H1 (cell line): ENCODE measurements around the gene DYRK1A. TPM values are rescaled to one million over a fixed set of nuclear protein-coding genes. Genes with fewer than 3 reads are reported as not detected.

Source experiments
- CTCF ChIA-PET: fragments of 300-600 bp; sonication (Branson Sonifier 250); formaldehyde crosslinking; loops from one replicate; lab custom pipeline; 2021; ENCODE audit not compliant: partially characterized antibody; lab: Charles Lee
- POLR2A ChIA-PET: fragments of 300-600 bp; sonication (Branson Sonifier 250); formaldehyde crosslinking; loops from one replicate; lab custom pipeline; 2021; ENCODE audit warnings: inconsistent platforms; ENCODE audit not compliant: partially characterized antibody; lab: Charles Lee
- DNase-seq, 2 experiments: peaks; one replicate each; pipeline versions ENCODE4 v3.0.0 to v3.0.0-alpha.2; 2010 to 2022; ENCODE audit warnings: low spot score in 2 of 2, low read depth in 1 of 2, mixed read lengths in 1 of 2
- FAIRE-seq: peaks from 2 replicates; lab custom pipeline; 2011; peaks lifted over from hg19 to GRCh38; lab: Jason Lieb, UNC
- H2AFZ ChIP-seq: 2 replicates; pipeline ENCODE4 v1.8.1; 2012; ENCODE audit warnings: low read length, inconsistent platforms
- H2AK5ac ChIP-seq: 2 replicates; pipeline ENCODE4 v1.6.1; 2013; ENCODE audit warnings: low read depth, low read length
- H2BK120ac ChIP-seq: replicated peaks from 2 replicates; pipeline ENCODE3; 2013; ENCODE audit warnings: low read depth, low read length, inconsistent platforms
- H2BK12ac ChIP-seq: 2 replicates; pipeline ENCODE4 v1.6.1; 2013; ENCODE audit warnings: low read depth, low read length
- H2BK15ac ChIP-seq: 2 replicates; pipeline ENCODE4 v1.6.1; 2013; ENCODE audit warnings: low read length
- H2BK20ac ChIP-seq: 2 replicates; pipeline ENCODE4 v1.6.1; 2013; ENCODE audit warnings: low read length
- H2BK5ac ChIP-seq: 2 replicates; pipeline ENCODE4 v1.6.1; 2013; ENCODE audit warnings: low read depth, low read length
- H3K14ac ChIP-seq: 2 replicates; pipeline ENCODE4 v1.6.1; 2013; ENCODE audit warnings: inconsistent platforms; ENCODE audit not compliant: insufficient read length
- H3K18ac ChIP-seq: 2 replicates; pipeline ENCODE4 v1.6.1; 2013; ENCODE audit warnings: low read length; ENCODE audit errors: extremely low read depth
- H3K23ac ChIP-seq: 2 replicates; pipeline ENCODE4 v1.6.1; 2013; ENCODE audit warnings: inconsistent platforms; ENCODE audit not compliant: insufficient read length
- H3K23me2 ChIP-seq: 2 replicates; pipeline ENCODE4 v1.6.1; 2013; ENCODE audit warnings: low read depth, low read length
- H3K27ac ChIP-seq: 2 replicates; pipeline ENCODE4 v1.6.1; 2011; ENCODE audit warnings: low read depth, low read length, inconsistent platforms
- H3K27me3 ChIP-seq, 4 experiments: replicated peaks in 1 of 4; 1 replicate in 1 of 4; 2 replicates in 3 of 4; pipeline versions ENCODE4 v1.6.1 to v1.8.1; 2011 to 2013; ENCODE audit warnings: low read length in 3 of 4, mild to moderate bottlenecking in 3 of 4, inconsistent platforms in 2 of 4, mixed read lengths in 2 of 4, moderate library complexity in 1 of 4; ENCODE audit not compliant: control insufficient read depth in 3 of 4, insufficient read depth in 3 of 4; ENCODE audit errors: extremely low read depth in 1 of 4
- H3K36me3 ChIP-seq, 4 experiments: 2 replicates each; pipeline versions ENCODE4 v1.6.1 to v1.8.1; 2011 to 2013; ENCODE audit warnings: mild to moderate bottlenecking in 4 of 4, low read length in 3 of 4, moderate library complexity in 2 of 4, control low read depth in 1 of 4, inconsistent platforms in 1 of 4; ENCODE audit not compliant: insufficient read depth in 4 of 4, control insufficient read depth in 2 of 4
- H3K4ac ChIP-seq: replicated peaks from 2 replicates; pipeline ENCODE3; 2013; ENCODE audit warnings: low read length, low read depth, mixed read lengths, inconsistent platforms; ENCODE audit not compliant: insufficient read length
- H3K4me1 ChIP-seq, 4 experiments: replicated peaks in 1 of 4; 1 replicate in 1 of 4; 2 replicates in 3 of 4; pipeline versions ENCODE4 v1.6.1 to v1.8.1; 2011 to 2013; ENCODE audit warnings: low read length in 3 of 4, inconsistent platforms in 2 of 4, mixed read lengths in 1 of 4; ENCODE audit not compliant: insufficient read depth in 4 of 4, control insufficient read depth in 3 of 4
- H3K4me2 ChIP-seq, 2 experiments: 2 replicates each; pipeline versions ENCODE4 v1.6.1 to v1.8.1; 2011 to 2013; ENCODE audit warnings: low read depth in 2 of 2, low read length in 2 of 2, control low read depth in 1 of 2, inconsistent platforms in 1 of 2, mild to moderate bottlenecking in 1 of 2; ENCODE audit not compliant: insufficient read depth in 1 of 2
- H3K4me3 ChIP-seq, 4 experiments: fragments of 200-600, 300-600 bp in 1 of 4; sonication (generic), shearing (Covaris generic), sonication (Bioruptor Twin) in 1 of 4; 2 replicates each; pipeline versions ENCODE4 v1.5.1 to v1.8.1; 2011 to 2016; ENCODE audit warnings: low read length in 4 of 4, low read depth in 3 of 4, control low read depth in 2 of 4, inconsistent platforms in 2 of 4, mild to moderate bottlenecking in 2 of 4, mixed read lengths in 1 of 4, moderate library complexity in 1 of 4; ENCODE audit not compliant: insufficient read depth in 2 of 4; ENCODE audit errors: extremely low read depth in 1 of 4
- H3K56ac ChIP-seq: replicated peaks from 2 replicates; pipeline ENCODE3; 2013; ENCODE audit warnings: low read depth, mild to moderate bottlenecking, mixed read lengths, low read length, inconsistent platforms; ENCODE audit not compliant: insufficient read length
- H3K79me1 ChIP-seq: 2 replicates; pipeline ENCODE4 v1.6.1; 2013; ENCODE audit warnings: low read depth, low read length, control low read depth
- H3K79me2 ChIP-seq, 2 experiments: 2 replicates each; pipeline versions ENCODE4 v1.6.1 to v1.8.1; 2012 to 2013; ENCODE audit warnings: low read length in 2 of 2, mild to moderate bottlenecking in 2 of 2, inconsistent platforms in 1 of 2; ENCODE audit not compliant: insufficient read depth in 2 of 2, control insufficient read depth in 1 of 2
- H3K9ac ChIP-seq, 4 experiments: replicated peaks in 1 of 4; 1 replicate in 1 of 4; 2 replicates in 3 of 4; pipeline versions ENCODE4 v1.6.1 to v1.8.1; 2011 to 2013; ENCODE audit warnings: low read depth in 3 of 4, low read length in 3 of 4, control low read depth in 2 of 4, mild to moderate bottlenecking in 2 of 4, moderate library complexity in 2 of 4, inconsistent platforms in 1 of 4; ENCODE audit errors: extremely low read depth in 1 of 4
- H3K9me3 ChIP-seq, 2 experiments: 2 replicates each; pipeline versions ENCODE4 v1.6.1 to v1.8.1; 2012 to 2013; ENCODE audit warnings: mild to moderate bottlenecking in 2 of 2, moderate library complexity in 2 of 2, control low read depth in 1 of 2, inconsistent platforms in 1 of 2, low read depth in 1 of 2, low read length in 1 of 2, mixed read lengths in 1 of 2; ENCODE audit not compliant: insufficient read depth in 2 of 2
- H4K20me1 ChIP-seq, 2 experiments: replicated peaks in 1 of 2; 2 replicates each; pipeline versions ENCODE3 to v1.8.1; 2011 to 2013; ENCODE audit warnings: inconsistent platforms in 2 of 2, low read length in 2 of 2, mild to moderate bottlenecking in 1 of 2; ENCODE audit not compliant: insufficient read depth in 2 of 2, control insufficient read depth in 1 of 2
- H4K5ac ChIP-seq: 2 replicates; pipeline ENCODE4 v1.6.1; 2013; ENCODE audit warnings: low read length, low read depth, mixed read lengths, inconsistent platforms; ENCODE audit not compliant: insufficient read length
- H4K8ac ChIP-seq: 2 replicates; pipeline ENCODE4 v1.8.0; 2013; ENCODE audit warnings: mild to moderate bottlenecking, moderate library complexity, low read length, inconsistent platforms; ENCODE audit not compliant: insufficient read depth; ENCODE audit errors: extremely low read depth
- H4K91ac ChIP-seq: replicated peaks from 2 replicates; pipeline ENCODE3; 2013; ENCODE audit warnings: low read length, mixed read lengths, inconsistent platforms; ENCODE audit not compliant: insufficient read length
- BACH1 ChIP-seq: IDR thresholded peaks from 2 replicates; pipeline ENCODE4 v1.6.1; 2012; ENCODE audit warnings: low read length, improper control_type of control experiment
- CEBPB ChIP-seq: IDR thresholded peaks from 2 replicates; pipeline ENCODE4 v1.6.1; 2012; ENCODE audit warnings: low read depth, low read length
- CTBP2 ChIP-seq: IDR thresholded peaks from 2 replicates; pipeline ENCODE4 v1.7.0; 2011; ENCODE audit warnings: borderline replicate concordance, mild to moderate bottlenecking, moderate library complexity, mixed read lengths, low read length; ENCODE audit not compliant: insufficient read depth, insufficient read length
- KDM1A ChIP-seq: fragments of 200-600, 300-600 bp; sonication (generic); IDR thresholded peaks from 2 replicates; pipeline ENCODE4 v1.7.1; 2016; ENCODE audit warnings: mild to moderate bottlenecking, low read length, borderline replicate concordance
- KDM4A ChIP-seq: IDR thresholded peaks from one replicate; pipeline ENCODE4 v1.7.1; 2012; ENCODE audit warnings: low read depth, mild to moderate bottlenecking, moderate library complexity, low read length, inconsistent platforms; ENCODE audit not compliant: severe bottlenecking
- RAD21 ChIP-seq, 2 experiments: IDR thresholded peaks in 1 of 2; conservative IDR thresholded peaks in 1 of 2; 2 replicates each; pipeline ENCODE4 v1.6.1; 2011; ENCODE audit warnings: low read depth in 2 of 2, low read length in 2 of 2, improper control_type of control experiment in 1 of 2, inconsistent platforms in 1 of 2, mild to moderate bottlenecking in 1 of 2, moderate library complexity in 1 of 2
- SIN3A ChIP-seq, 2 experiments: IDR thresholded peaks in 1 of 2; conservative IDR thresholded peaks in 1 of 2; 2 replicates each; pipeline ENCODE4 v1.6.1; 2011 to 2012; ENCODE audit warnings: low read length in 2 of 2, improper control_type of control experiment in 1 of 2, low read depth in 1 of 2, mild to moderate bottlenecking in 1 of 2
- SIX5 ChIP-seq: IDR thresholded peaks from 2 replicates; pipeline ENCODE4 v1.6.1; 2011; ENCODE audit warnings: mild to moderate bottlenecking, low read depth, low read length
- SP2 ChIP-seq: IDR thresholded peaks from 2 replicates; pipeline ENCODE4 v1.6.1; 2012; ENCODE audit warnings: mild to moderate bottlenecking, low read length, inconsistent platforms
- TBP ChIP-seq: IDR thresholded peaks from 2 replicates; pipeline ENCODE4 v1.6.1; 2011; ENCODE audit warnings: low read depth, low read length, improper control_type of control experiment
- WGBS, 2 experiments: shearing (Covaris generic) in 1 of 2; methylation state at CpG; one replicate each; pipeline versions ENCODE4 v1.1.6 to v1.1.7; 2013 to 2015; ENCODE audit warnings: low lambda C conversion rate in 2 of 2, mixed read lengths in 2 of 2, inconsistent platforms in 1 of 2, low coverage in 1 of 2, missing lambda C conversion rate in 1 of 2; ENCODE audit not compliant: insufficient replicate concordance in 2 of 2, insufficient coverage in 1 of 2, insufficient read length in 1 of 2; ENCODE audit errors: extremely low coverage in 1 of 2, missing lambda C conversion rate in 1 of 2; 5-methylcytosine and 5-hydroxymethylcytosine counted together
- polyA plus RNA-seq, 7 experiments: library from polyadenylated mRNA; depleted of rRNA in 3 of 7; stranded (reverse) in 5 of 7; unstranded in 2 of 7; fragments of >200 nt in 5 of 7; fragments of 200-250 nt in 2 of 7; gene quantifications; 1 replicate in 5 of 7; 2 replicates in 1 of 7; 4 replicates in 1 of 7; pipeline versions ENCODE4 v1.2.1 to v1.2.3, GENCODE V29; 2011 to 2013; ENCODE audit warnings: missing spikeins in 2 of 7, mixed read lengths in 2 of 7
- total RNA-seq: library from RNA; stranded (reverse); fragmentation: NEBNext Ultra II Directional; extraction: Animal tissue kit (Norgen Biotek cat#: 25700); gene quantifications from 2 replicates; pipeline ENCODE4 v1.2.1, GENCODE V29; 2021
- TF ChIP-seq, protein P1 (sequence below), 3 experiments: IDR thresholded peaks; 1 replicate in 2 of 3; 2 replicates in 1 of 3; pipeline versions ENCODE4 v1.5.1 to v1.6.1; 2011; ENCODE audit warnings: low read length in 3 of 3, mild to moderate bottlenecking in 3 of 3, inconsistent platforms in 2 of 3, low read depth in 1 of 3, moderate library complexity in 1 of 3; ENCODE audit not compliant: insufficient read depth in 1 of 3; ENCODE audit errors: control extremely low read depth in 1 of 3

DYRK1A gene
- total and polyA plus RNA-seq, 2 of the 8 experiments (the other 6 are each of a cell fraction or from before 2014, with no cell fraction given): 61.1 to 62.2 TPM

- no peak overlapping the region for H2BK5ac ChIP-seq
- H3K36me3 ChIP-seq: peaks cover 0 to 3% (median 0%) of the 10 kb centered on the region in 4 experiments; a peak in 2 of 8 replicates
- no peak overlapping the region for H3K27ac ChIP-seq
- H3K27me3 ChIP-seq: no peaks in the 10 kb centered on the region
- peaks cover 80 to 100% of the 10 kb centered on the region in 2 experiments for H3K79me2 ChIP-seq
- H3K4me1 ChIP-seq: peaks cover 5 to 14% (median 7%) of the 10 kb centered on the region in 4 experiments
- no peak overlapping the region for H2BK20ac ChIP-seq
- no peak overlapping the region for H4K5ac ChIP-seq
- WGBS, 2 experiments: 90% methylated on average over 6 of the region's 6 CpGs; no CpG with 5 or more reads in 1 of the 2 experiments
- H3K23ac ChIP-seq: no peak overlapping the region
- FAIRE-seq (no peak), DNase-seq (no peak)
- H2BK120ac ChIP-seq: no peak overlapping the region
- H2AFZ ChIP-seq: no peak overlapping the region
- peaks cover 37 to 59% of the 10 kb centered on the region in 2 experiments for H4K20me1 ChIP-seq
- H2AK5ac ChIP-seq: no peak overlapping the region
- 0 out of 4 replicates have a peak, but pooled peaks cover 0 to 1% of the 10 kb centered on the region in 2 experiments for H3K9me3 ChIP-seq
- no peak overlapping the region for H3K4me2 ChIP-seq
- no peak overlapping the region for H3K56ac ChIP-seq
- H3K14ac ChIP-seq: no peak overlapping the region
- ChIA-PET CTCF (interaction anchor here (0.5 to 1.6 kb wide), 3 partner anchors 10 to 20 kb away, joined by 3 to 5 read pairs (median 3); no protein-coding TSS in a partner anchor), POLR2A (no interaction called here)
- no peak overlapping the region for H2BK12ac ChIP-seq
- H3K23me2 ChIP-seq: no peaks in the 10 kb centered on the region; the same call in 1 of the 2 replicates
- H3K4me3 ChIP-seq: no peak overlapping the region
- no peak overlapping the region for H2BK15ac ChIP-seq
- no peak overlapping the region for H4K8ac ChIP-seq
- H3K18ac ChIP-seq: no peak overlapping the region
- no peak overlapping the region for H4K91ac ChIP-seq
- no peak overlapping the region for H3K9ac ChIP-seq
- H3K4ac ChIP-seq: no peak overlapping the region
- H3K79me1 ChIP-seq: peaks cover 16% of the 10 kb centered on the region
- no peak for TF ChIP-seq KDM1A
- TF ChIP-seq CTBP2: no peak
- no peak for TF ChIP-seq KDM4A
- TF ChIP-seq, protein P1, sequence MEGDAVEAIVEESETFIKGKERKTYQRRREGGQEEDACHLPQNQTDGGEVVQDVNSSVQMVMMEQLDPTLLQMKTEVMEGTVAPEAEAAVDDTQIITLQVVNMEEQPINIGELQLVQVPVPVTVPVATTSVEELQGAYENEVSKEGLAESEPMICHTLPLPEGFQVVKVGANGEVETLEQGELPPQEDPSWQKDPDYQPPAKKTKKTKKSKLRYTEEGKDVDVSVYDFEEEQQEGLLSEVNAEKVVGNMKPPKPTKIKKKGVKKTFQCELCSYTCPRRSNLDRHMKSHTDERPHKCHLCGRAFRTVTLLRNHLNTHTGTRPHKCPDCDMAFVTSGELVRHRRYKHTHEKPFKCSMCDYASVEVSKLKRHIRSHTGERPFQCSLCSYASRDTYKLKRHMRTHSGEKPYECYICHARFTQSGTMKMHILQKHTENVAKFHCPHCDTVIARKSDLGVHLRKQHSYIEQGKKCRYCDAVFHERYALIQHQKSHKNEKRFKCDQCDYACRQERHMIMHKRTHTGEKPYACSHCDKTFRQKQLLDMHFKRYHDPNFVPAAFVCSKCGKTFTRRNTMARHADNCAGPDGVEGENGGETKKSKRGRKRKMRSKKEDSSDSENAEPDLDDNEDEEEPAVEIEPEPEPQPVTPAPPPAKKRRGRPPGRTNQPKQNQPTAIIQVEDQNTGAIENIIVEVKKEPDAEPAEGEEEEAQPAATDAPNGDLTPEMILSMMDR (IDR thresholded peaks at IDR 0.05; ENCODE audit: control extremely low read depth in 1 of 3, insufficient read depth in 1 of 3, low read depth in 1 of 3, low read length in 3 of 3): peak in 2 of 3 experiments; percentile 13 to 31; a peak in 2 of 4 replicates
- TF ChIP-seq CEBPB: no peak
- no peak for TF ChIP-seq SIX5
- no peak for TF ChIP-seq SP2
- no peak for TF ChIP-seq SIN3A (conservative IDR thresholded peaks at IDR 0.05 in 1 of 2, IDR thresholded peaks at IDR 0.05 in 1 of 2; ENCODE audit: low read depth in 1 of 2, low read length in 2 of 2)
- no peak for TF ChIP-seq BACH1
- TF ChIP-seq RAD21 (IDR thresholded peaks at IDR 0.05 in 1 of 2, conservative IDR thresholded peaks at IDR 0.05 in 1 of 2; ENCODE audit: low read depth in 2 of 2, low read length in 2 of 2): peak; percentile 17 to 25; a peak in 2 of 4 replicates
- TF ChIP-seq TBP: no peak
Measured at GRCh38 chr21:37396855-37397254, 30.3 kb downstream of the DYRK1A start.
